Neural cell (in vitro differentiated cells): ENCODE data around the gene TMEM273.

Source experiments
- POLR2AphosphoS5 ChIP-seq: IDR thresholded peaks from 2 replicates; pipeline ENCODE4 v1.6.1; 2012
- TAF1 ChIP-seq: IDR thresholded peaks from 2 replicates; pipeline ENCODE4 v1.6.1; 2012; ENCODE audit warnings: low read depth

DNA sequence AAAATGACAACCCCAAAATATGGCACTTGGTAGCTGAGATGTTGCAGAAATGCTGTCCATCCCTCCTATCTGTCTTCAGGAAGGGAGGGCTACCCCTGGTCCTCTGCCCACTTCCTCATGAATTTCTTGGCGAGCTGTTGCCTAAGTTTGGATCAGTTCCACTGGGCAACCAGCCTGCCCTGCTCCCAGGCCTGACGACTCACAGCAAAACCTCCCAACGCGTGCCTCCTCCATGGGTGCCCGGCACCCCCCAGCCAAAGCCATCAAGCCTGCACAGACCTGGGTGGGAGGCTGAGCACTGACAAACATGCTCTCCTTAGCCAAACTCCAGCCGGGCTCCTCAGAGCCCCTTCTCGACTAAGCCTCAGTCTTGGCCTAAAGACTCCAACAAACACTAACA is 81.7 kb downstream of the TMEM273 start:
- TF ChIP-seq TAF1 (no peak), POLR2AphosphoS5 (no peak)
